Measurements from ENCODE around the gene MAN2A1.

DNA sequence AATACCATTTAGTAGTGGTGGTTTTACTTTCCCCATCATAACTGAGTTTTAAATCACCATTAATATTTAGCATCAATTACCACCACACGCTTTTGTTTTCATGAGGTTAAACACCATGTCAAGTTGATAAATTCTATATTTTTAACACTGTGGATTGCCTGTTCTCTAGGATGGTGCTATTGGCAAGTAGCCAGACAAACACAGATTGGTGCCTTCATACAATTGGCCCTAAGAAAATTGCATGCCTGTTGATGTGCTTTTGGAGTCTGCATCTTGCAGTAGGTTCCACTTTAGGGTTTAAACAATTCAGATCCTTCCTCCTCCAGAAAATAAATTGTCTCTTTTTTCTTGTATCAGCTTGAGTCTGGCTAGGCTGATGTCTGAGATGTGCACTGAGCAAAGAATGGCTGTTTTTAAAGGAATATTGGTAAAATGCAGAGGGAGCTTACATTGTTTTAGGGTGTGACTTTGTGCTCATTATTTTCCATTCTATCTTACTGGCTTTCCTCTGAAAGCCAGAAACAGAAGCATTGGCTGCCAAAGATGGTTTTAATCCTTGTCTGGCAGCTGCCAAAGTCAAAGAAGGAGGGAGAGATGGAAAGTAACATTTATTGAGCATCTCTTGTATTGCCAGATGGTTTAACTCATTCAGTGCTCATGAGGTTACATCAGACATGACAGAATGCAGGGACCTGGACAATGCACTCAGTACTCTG lies 19.6 kb upstream of the MAN2A1 start:
- TF ChIP-seq, protein P1, sequence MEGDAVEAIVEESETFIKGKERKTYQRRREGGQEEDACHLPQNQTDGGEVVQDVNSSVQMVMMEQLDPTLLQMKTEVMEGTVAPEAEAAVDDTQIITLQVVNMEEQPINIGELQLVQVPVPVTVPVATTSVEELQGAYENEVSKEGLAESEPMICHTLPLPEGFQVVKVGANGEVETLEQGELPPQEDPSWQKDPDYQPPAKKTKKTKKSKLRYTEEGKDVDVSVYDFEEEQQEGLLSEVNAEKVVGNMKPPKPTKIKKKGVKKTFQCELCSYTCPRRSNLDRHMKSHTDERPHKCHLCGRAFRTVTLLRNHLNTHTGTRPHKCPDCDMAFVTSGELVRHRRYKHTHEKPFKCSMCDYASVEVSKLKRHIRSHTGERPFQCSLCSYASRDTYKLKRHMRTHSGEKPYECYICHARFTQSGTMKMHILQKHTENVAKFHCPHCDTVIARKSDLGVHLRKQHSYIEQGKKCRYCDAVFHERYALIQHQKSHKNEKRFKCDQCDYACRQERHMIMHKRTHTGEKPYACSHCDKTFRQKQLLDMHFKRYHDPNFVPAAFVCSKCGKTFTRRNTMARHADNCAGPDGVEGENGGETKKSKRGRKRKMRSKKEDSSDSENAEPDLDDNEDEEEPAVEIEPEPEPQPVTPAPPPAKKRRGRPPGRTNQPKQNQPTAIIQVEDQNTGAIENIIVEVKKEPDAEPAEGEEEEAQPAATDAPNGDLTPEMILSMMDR (IDR thresholded peaks at IDR 0.05 in 8 of 11, conservative IDR thresholded peaks at IDR 0.05 in 3 of 11): no peak
- TF ChIP-seq POLR2A (IDR thresholded peaks at IDR 0.05) (no peak), POLR2AphosphoS5 (IDR thresholded peaks at IDR 0.05) (no peak)

All from spleen (tissue), 7 donors.